ENCODE data around the gene ZBTB37.
"Not testable (repeated sequence)": the region's sequence is repeated elsewhere in the genome, so short reads cannot be mapped to it uniquely, and the experiment has no call there.

The ZBTB37 gene, protein sequence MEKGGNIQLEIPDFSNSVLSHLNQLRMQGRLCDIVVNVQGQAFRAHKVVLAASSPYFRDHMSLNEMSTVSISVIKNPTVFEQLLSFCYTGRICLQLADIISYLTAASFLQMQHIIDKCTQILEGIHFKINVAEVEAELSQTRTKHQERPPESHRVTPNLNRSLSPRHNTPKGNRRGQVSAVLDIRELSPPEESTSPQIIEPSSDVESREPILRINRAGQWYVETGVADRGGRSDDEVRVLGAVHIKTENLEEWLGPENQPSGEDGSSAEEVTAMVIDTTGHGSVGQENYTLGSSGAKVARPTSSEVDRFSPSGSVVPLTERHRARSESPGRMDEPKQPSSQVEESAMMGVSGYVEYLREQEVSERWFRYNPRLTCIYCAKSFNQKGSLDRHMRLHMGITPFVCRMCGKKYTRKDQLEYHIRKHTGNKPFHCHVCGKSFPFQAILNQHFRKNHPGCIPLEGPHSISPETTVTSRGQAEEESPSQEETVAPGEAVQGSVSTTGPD

GRCh38 chr1:173868266-173869020 is at the start of gene ZBTB37:
Gene ZBTB37, plus strand, starts transcription at chr1:173868380. Its CDS starts 1,846 bp downstream, at chr1:173870226.
- peak; percentile 94 for DNase-seq

DNA sequence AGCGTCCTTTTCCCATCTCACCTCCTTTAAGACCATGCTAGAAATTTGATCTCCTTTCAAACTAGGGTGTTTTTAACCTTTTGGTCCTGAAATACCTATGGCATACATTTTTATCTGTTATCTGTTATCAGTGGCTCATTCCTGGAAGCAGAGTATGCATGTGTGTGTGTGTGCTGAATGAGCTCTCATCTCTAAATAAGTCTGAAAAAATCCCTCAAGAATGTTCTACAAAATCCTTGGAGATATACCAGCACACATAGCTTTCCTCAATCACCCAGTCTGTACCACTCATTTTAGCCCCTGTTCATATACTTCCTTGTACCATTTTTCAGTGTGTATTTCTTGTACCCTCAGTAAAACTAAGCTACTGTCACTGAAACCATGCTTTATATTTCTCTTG is 49.7 kb upstream of the ZBTB37 start:
- no peak for DNase-seq

GRCh38 chr1:173821680-173822079 is 46.5 kb upstream of the ZBTB37 start:
- no peak for DNase-seq

- no peak for DNase-seq
Measured at GRCh38 chr1:173823781-173824314, 44.3 kb upstream of the ZBTB37 start.

GRCh38 chr1:173824315-173825081 is 43.7 kb upstream of the ZBTB37 start, which contains the start of the genes CENPL and DARS2:
Gene CENPL, minus strand, starts transcription at chr1:173824883. Its CDS starts 13,584 bp downstream, at chr1:173811299.
Gene DARS2, plus strand, starts transcription at chr1:173824673. Its CDS starts 557 bp downstream, at chr1:173825230.
- peak; percentile 93 for DNase-seq

- no peak for DNase-seq
Measured at GRCh38 chr1:173827611-173828010, 40.6 kb upstream of the ZBTB37 start.

DNA sequence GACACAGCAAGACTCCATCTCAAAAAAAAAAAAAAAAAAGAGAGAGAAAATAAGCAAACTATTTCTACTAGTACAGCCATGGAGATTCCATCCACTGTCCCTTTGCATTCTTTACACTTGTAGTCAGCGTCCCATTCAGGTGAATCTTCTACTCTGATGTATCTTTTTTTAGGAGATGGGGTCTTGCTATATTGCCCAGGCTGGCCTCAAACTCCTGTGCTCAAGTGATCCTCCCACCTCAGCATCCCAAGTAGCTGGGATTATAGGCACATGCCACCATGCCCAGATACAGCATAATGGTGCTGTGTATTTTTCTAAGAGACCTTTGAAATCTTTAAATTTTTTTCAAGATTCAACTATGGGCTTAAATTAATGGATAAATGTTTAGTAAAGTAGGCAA is 35.4 kb upstream of the ZBTB37 start:
- no peak for DNase-seq

GRCh38 chr1:173852105-173852504 is 16.1 kb upstream of the ZBTB37 start:
- DNase-seq: no peak

- no peak for DNase-seq
Measured at GRCh38 chr1:173853074-173853473, 15.1 kb upstream of the ZBTB37 start.

DNA sequence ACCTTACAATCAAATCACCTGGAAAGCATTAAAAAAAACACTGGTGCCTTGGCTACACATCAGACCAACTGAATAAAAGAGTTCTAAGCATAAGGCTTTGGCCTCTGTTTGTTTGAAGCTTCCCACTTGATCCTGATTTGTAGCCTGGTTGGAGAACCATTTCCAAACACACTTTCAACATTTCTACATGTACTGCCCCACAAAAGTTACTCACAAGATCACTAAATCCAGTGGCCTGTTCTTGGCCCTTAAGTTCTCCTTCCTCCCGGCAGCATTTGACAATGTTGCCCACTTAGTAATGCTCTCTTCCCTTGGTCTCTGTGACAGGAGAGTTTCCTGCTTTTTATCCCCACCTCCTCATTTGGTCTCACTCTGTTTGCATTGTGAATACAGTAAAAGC is 12.2 kb upstream of the ZBTB37 start:
- no peak for DNase-seq

DNA sequence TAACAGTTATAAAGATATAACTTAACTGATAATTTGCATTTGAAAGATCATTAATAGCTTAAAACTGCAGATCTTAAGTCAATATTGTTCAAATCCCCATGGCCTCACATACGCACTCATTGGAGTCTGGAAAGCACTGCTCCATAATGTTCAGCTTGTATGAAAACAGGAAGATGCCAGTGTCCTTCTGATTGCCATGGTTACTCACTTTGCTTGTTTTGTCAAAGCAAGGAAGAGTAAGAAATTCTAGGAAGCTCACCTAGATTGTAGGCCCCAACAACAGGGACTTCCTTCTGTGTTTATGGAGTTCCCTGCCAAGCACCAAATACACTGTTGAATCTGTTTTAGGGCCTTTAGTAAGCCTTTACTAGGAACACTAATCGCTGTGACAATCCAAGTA is 11.3 kb upstream of the ZBTB37 start:
- DNase-seq: no peak

- no peak for DNase-seq
Measured at GRCh38 chr1:173857363-173857917, 10.7 kb upstream of the ZBTB37 start.

DNA sequence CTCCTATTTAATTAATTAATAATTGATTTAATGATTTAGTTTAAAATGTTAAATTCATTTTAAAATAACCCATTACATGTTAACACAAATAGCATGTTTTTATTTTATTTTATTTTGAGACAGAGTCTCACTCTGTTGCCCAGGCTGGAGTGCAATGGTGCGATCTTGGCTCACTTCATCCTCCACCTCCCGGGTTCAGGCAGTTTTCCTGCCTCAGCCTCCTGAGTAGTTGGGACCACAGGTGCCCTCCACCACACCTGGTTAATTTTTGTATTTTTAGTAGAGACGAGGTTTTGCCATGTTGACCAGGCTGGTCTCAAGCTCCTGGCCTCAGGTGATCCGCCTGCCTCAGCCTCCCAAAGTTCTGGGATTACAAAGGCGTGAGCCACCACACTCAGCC is 8.6 kb upstream of the ZBTB37 start:
- not testable (repeated sequence) for DNase-seq

DNA sequence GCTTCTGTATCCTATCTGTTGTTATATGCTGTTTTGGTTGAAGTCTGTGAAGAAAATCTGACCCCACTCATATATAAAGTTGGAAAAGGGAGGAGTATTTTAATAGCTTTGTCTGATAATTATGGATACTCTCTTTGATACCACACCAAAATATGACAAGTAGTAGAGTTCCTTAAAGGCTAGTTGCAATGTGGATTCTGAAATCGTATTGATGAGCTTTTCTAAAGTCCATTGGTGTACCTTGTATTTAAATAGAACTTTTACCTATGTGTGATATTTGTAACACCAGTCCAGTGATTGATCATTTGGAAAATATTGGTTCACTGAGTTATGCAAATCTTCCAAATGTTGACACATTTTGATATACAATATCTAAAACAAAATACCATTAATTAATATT is 8.1 kb upstream of the ZBTB37 start:
- DNase-seq: no peak

- DNase-seq: no peak
Measured at GRCh38 chr1:173861731-173862145, 6.4 kb upstream of the ZBTB37 start.

DNA sequence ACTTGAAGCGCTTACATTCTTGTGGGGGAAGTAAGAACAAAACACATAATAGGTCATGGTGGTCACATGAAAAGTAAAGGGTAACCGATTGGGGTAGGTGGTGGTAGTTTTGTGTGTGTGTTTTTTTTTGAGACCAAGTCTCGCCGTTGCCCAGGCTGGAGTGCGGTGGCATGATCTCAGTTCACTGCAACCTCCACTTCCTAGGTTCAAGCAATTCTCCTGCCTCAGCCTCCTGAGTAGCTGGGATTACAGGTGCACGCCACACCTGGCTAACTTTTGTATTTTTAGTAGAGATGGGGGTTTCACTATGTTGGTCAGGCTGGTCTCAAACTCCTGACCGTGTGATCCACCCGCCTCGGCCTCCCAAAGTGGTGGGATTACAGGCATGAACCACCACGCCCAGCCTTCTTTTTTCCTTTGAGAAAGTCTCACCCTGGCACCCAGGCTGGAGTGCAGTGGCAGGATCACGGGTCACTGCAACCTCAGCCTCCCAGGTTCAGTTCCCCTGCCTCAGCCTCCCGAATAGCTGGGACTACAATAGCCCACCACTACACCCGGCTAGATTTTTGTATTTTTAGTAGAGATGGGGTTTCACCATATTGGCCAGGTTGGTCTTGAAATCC is 5.9 kb upstream of the ZBTB37 start:
- DNase-seq: not testable (repeated sequence)

GRCh38 chr1:173862769-173863223 is 5.4 kb upstream of the ZBTB37 start:
- no peak for DNase-seq

DNA sequence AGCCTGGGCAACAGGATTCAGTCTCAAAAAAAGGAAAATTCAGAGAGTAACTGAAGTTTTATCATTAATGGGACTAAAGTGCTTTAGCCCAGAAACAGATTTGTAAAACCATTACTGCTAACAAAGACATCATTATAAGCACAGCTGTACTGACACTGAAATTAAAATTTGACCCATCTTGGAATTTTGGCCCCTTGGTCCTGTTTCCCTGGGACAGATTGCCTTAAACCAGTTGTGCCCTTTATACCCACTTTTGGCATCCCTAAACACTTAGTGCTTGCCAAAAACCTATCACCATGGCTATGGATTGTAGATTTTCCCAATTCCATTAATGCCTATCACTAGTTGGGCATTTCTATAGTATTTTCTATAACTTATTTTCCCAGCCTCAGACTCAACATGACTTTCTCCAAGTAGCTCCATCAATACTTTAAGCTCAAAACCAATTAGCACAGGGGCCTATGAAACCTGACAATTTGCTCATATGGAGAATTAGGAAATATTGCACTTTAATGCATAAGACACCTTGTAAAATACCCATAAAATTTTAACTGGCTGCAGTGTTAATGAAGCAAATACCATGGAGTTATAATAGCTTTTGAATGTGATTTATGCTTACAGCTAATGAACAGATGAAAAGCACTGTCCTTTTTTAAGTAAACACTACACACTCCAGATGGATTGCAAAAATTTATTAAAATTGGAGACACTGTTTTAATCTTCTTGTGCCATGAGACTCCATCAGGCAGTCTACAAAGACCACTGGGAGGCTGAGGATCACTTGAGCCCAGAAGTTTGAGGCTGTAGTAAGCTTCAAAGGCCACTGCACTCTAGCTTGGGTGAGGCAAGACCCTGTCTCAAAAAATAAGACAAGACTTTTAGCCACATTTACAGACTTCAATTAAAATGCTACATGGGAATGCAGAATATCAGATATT is 4.7 kb upstream of the ZBTB37 start:
- DNase-seq: no peak

- no peak for DNase-seq
Measured at GRCh38 chr1:173864179-173864867, 3.9 kb upstream of the ZBTB37 start.

Data from CD4-positive, alpha-beta T cell treated with Interleukin-12 subunit alpha and Interleukin-12 subunit beta, for 1 hour (primary cell).